GM23338 (cell line): ENCODE measurements around the gene HTT. TPM values are rescaled to one million over a fixed set of nuclear protein-coding genes. Genes with fewer than 3 reads are reported as not detected.
"Not testable (repeated sequence)": the region's sequence is repeated elsewhere in the genome, so short reads cannot be mapped to it uniquely, and the experiment has no call there.

Source experiments
- ATAC-seq: fragments of 200-7000 bp; cut with Tn5 transposase; 3 replicates; pipeline ENCODE4 v1.9.1; 2020
- DNase-seq: peaks from one replicate; pipeline ENCODE4 v3.0.0-alpha.2; 2015; ENCODE audit warnings: low spot score
- H2AFZ ChIP-seq: fragments of 200-600 bp; sonication (generic); 2 replicates; pipeline ENCODE4 v1.8.0; 2016; ENCODE audit warnings: antibody characterized with exemption, mild to moderate bottlenecking, moderate library complexity
- H3F3A ChIP-seq: fragments of 200-600 bp; sonication (generic); replicated peaks from 2 replicates; pipeline ENCODE4 v1.8.0; 2017; ENCODE audit warnings: antibody characterized with exemption, mixed run types, low read depth
- H3K27ac ChIP-seq: fragments of 200-600 bp; sonication (generic); 2 replicates; pipeline ENCODE4 v1.6.1; 2016; ENCODE audit warnings: low read depth
- H3K27me3 ChIP-seq: fragments of 200-600 bp; sonication (generic); 2 replicates; pipeline ENCODE4 v1.8.0; 2016; ENCODE audit warnings: mild to moderate bottlenecking, mixed run types, moderate library complexity; ENCODE audit not compliant: insufficient read depth
- H3K36me3 ChIP-seq: fragments of 200-600 bp; sonication (generic); 2 replicates; pipeline ENCODE4 v1.8.0; 2016; ENCODE audit warnings: mild to moderate bottlenecking; ENCODE audit not compliant: insufficient read depth
- H3K4me1 ChIP-seq: fragments of 200-600 bp; sonication (generic); 2 replicates; pipeline ENCODE4 v1.8.0; 2016; ENCODE audit warnings: mild to moderate bottlenecking, moderate library complexity; ENCODE audit not compliant: insufficient read depth
- H3K4me2 ChIP-seq: fragments of 200-600 bp; sonication (generic); 2 replicates; pipeline ENCODE4 v1.7.1; 2017; ENCODE audit warnings: mixed run types
- H3K4me3 ChIP-seq: fragments of 200-600 bp; sonication (generic); 2 replicates; pipeline ENCODE4 v1.6.1; 2016; ENCODE audit warnings: mixed run types
- H3K79me2 ChIP-seq: fragments of 200-600 bp; sonication (generic); replicated peaks from 2 replicates; pipeline ENCODE4 v1.8.0; 2017; ENCODE audit warnings: mild to moderate bottlenecking; ENCODE audit not compliant: insufficient read depth
- H3K9me2 ChIP-seq: fragments of 200-600 bp; sonication (generic); 2 replicates; pipeline ENCODE4 v1.8.0; 2017; ENCODE audit not compliant: insufficient read depth
- H4K20me1 ChIP-seq: fragments of 200-600 bp; sonication (generic); replicated peaks from 2 replicates; pipeline ENCODE4 v1.8.0; 2017; ENCODE audit warnings: mild to moderate bottlenecking; ENCODE audit not compliant: insufficient read depth
- H3K27ac Mint-ChIP-seq: 2 replicates; pipeline ENCODE4 v1.8.0; 2020; ENCODE audit warnings: inconsistent platforms, mild to moderate bottlenecking, moderate library complexity, mixed read lengths
- H3K27me3 Mint-ChIP-seq: 3 replicates; pipeline ENCODE4 v1.8.0; 2022; ENCODE audit warnings: low read depth, mild to moderate bottlenecking, moderate library complexity, mixed read lengths, inconsistent platforms; ENCODE audit not compliant: insufficient read depth, poor library complexity
- H3K36me3 Mint-ChIP-seq: 3 replicates; pipeline ENCODE4 v1.8.0; 2021; ENCODE audit warnings: low read depth, mild to moderate bottlenecking, inconsistent platforms, moderate library complexity, mixed read lengths
- H3K4me1 Mint-ChIP-seq: 3 replicates; pipeline ENCODE4 v1.8.0; 2020; ENCODE audit warnings: mild to moderate bottlenecking, inconsistent platforms, mixed read lengths
- H3K4me3 Mint-ChIP-seq: 3 replicates; pipeline ENCODE4 v1.8.0; 2021; ENCODE audit warnings: moderate library complexity, mild to moderate bottlenecking, inconsistent platforms, mixed read lengths
- H3K9me3 Mint-ChIP-seq: 3 replicates; pipeline ENCODE4 v1.8.0; 2020; ENCODE audit warnings: moderate library complexity, mild to moderate bottlenecking, inconsistent platforms, mixed read lengths
- polyA plus RNA-seq: library from polyadenylated mRNA; unstranded; fragments of >200 nt; fragmentation: Nextera tagmentation; extraction: Ambion mirVana; gene quantifications from 2 replicates; pipeline ENCODE4 v1.2.1, GENCODE V29; 2016
- total RNA-seq: library from RNA; depleted of rRNA; stranded (reverse); fragments of >200 nt; shearing (Covaris generic); gene quantifications from 2 replicates; pipeline ENCODE4 v1.2.3, GENCODE V29; 2014
- TF ChIP-seq, protein P1 (sequence below): fragments of 250-450 bp; sonication (Bioruptor Pico); IDR thresholded peaks from 2 replicates; pipeline ENCODE4 v1.5.0; 2020; ENCODE audit warnings: mild to moderate bottlenecking, moderate library complexity

Gene HTT
- total and polyA plus RNA-seq, 2 experiments from 2014 or later = 26.6 to 67.7 TPM

DNA sequence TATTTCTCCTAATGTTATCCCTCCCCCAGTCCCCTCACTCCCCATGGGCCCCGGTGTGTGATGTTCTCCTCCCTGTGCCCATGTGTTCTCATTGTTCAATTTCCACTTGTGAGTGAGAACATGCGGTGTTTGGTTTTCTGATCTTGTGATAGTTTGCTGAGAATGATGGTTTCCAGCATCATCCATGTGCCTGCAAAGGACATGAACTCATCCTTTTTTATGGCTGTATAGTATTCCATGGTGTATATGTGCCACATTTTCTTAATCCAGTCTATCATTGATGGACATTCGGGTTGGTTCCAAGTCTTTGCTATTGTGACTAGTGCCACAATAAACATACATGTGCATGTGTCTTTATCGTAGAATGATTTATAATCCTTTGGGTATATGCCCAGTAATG lies 86.6 kb downstream of the HTT start:
- not testable (repeated sequence) for H3K4me3 ChIP-seq, H3K4me1 ChIP-seq, H3K4me1 Mint-ChIP-seq, H3K27ac Mint-ChIP-seq, ATAC-seq, DNase-seq, H3K27me3 ChIP-seq, H3F3A ChIP-seq, H3K4me3 Mint-ChIP-seq, H4K20me1 ChIP-seq, H3K9me2 ChIP-seq, H3K27ac ChIP-seq, H3K4me2 ChIP-seq, H3K27me3 Mint-ChIP-seq, H2AFZ ChIP-seq
- Mint-ChIP-seq H3K36me3 (peaks cover 83% of the 10 kb centered on the region), H3K9me3 (peaks cover 25% of the 10 kb centered on the region)
- Histone ChIP-seq H3K79me2 (peaks cover 49% of the 10 kb centered on the region), H3K36me3 (peaks cover 39% of the 10 kb centered on the region)

DNA sequence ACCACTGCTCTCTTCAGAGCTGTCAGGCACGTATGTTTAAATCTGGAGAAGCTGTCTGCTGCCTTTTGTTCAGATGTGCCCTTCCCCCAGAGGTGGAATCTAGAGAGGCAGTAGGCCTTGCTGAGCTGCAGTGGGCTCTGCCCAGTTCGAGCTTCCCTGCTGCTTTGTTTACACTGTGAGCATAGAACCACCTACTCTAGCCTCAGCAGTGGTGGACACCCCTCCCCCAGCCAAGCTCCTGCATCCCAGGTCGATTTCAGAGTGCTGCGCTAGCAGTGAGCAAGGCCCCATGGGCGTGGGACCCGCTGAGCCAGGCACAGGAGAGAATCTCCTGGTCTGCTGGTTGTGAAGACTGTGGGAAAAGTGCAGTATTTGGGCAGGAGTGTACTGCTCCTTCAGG lies 92.0 kb downstream of the HTT start:
- TF ChIP-seq, protein P1, sequence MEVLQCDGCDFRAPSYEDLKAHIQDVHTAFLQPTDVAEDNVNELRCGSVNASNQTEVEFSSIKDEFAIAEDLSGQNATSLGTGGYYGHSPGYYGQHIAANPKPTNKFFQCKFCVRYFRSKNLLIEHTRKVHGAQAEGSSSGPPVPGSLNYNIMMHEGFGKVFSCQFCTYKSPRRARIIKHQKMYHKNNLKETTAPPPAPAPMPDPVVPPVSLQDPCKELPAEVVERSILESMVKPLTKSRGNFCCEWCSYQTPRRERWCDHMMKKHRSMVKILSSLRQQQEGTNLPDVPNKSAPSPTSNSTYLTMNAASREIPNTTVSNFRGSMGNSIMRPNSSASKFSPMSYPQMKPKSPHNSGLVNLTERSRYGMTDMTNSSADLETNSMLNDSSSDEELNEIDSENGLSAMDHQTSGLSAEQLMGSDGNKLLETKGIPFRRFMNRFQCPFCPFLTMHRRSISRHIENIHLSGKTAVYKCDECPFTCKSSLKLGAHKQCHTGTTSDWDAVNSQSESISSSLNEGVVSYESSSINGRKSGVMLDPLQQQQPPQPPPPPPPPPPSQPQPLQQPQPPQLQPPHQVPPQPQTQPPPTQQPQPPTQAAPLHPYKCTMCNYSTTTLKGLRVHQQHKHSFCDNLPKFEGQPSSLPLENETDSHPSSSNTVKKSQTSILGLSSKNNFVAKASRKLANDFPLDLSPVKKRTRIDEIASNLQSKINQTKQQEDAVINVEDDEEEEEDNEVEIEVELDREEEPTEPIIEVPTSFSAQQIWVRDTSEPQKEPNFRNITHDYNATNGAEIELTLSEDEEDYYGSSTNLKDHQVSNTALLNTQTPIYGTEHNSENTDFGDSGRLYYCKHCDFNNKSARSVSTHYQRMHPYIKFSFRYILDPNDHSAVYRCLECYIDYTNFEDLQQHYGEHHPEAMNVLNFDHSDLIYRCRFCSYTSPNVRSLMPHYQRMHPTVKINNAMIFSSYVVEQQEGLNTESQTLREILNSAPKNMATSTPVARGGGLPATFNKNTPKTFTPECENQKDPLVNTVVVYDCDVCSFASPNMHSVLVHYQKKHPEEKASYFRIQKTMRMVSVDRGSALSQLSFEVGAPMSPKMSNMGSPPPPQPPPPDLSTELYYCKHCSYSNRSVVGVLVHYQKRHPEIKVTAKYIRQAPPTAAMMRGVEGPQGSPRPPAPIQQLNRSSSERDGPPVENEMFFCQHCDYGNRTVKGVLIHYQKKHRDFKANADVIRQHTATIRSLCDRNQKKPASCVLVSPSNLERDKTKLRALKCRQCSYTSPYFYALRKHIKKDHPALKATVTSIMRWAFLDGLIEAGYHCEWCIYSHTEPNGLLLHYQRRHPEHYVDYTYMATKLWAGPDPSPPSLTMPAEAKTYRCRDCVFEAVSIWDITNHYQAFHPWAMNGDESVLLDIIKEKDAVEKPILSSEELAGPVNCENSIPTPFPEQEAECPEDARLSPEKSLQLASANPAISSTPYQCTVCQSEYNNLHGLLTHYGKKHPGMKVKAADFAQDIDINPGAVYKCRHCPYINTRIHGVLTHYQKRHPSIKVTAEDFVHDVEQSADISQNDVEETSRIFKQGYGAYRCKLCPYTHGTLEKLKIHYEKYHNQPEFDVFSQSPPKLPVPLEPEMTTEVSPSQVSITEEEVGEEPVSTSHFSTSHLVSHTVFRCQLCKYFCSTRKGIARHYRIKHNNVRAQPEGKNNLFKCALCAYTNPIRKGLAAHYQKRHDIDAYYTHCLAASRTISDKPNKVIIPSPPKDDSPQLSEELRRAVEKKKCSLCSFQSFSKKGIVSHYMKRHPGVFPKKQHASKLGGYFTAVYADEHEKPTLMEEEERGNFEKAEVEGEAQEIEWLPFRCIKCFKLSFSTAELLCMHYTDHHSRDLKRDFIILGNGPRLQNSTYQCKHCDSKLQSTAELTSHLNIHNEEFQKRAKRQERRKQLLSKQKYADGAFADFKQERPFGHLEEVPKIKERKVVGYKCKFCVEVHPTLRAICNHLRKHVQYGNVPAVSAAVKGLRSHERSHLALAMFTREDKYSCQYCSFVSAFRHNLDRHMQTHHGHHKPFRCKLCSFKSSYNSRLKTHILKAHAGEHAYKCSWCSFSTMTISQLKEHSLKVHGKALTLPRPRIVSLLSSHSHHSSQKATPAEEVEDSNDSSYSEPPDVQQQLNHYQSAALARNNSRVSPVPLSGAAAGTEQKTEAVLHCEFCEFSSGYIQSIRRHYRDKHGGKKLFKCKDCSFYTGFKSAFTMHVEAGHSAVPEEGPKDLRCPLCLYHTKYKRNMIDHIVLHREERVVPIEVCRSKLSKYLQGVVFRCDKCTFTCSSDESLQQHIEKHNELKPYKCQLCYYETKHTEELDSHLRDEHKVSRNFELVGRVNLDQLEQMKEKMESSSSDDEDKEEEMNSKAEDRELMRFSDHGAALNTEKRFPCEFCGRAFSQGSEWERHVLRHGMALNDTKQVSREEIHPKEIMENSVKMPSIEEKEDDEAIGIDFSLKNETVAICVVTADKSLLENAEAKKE (CRISPR knock-in tag) = peak; percentile 44; the same call in 1 of the 2 replicates
- ATAC-seq = peak; percentile 72
- not testable (repeated sequence) for H3K27me3 Mint-ChIP-seq, H3K27ac Mint-ChIP-seq, H2AFZ ChIP-seq, H3K36me3 ChIP-seq, H3K27me3 ChIP-seq, H3K27ac ChIP-seq, H3F3A ChIP-seq, H4K20me1 ChIP-seq, H3K4me2 ChIP-seq, H3K9me2 ChIP-seq, H3K4me3 Mint-ChIP-seq, H3K4me3 ChIP-seq
- Mint-ChIP-seq H3K4me1 (peaks cover 32% of the 10 kb centered on the region), H3K9me3 (peaks cover 22% of the 10 kb centered on the region), H3K36me3 (peaks cover 78% of the 10 kb centered on the region)
- peaks cover 86% of the 10 kb centered on the region for H3K79me2 ChIP-seq
- peak; percentile 2 for DNase-seq
- H3K4me1 ChIP-seq = peaks cover 17% of the 10 kb centered on the region; the same call in 1 of the 2 replicates
